ENCODE results near the gene SCAF4.

GRCh38 chr21:31720739-31721138 lies 11.2 kb downstream of the SCAF4 start:
- TF ChIP-seq CTCF (IDR thresholded peaks at IDR 0.05; ENCODE audit: low read depth, low read length) (no peak), EZH2phosphoT487 (IDR thresholded peaks at IDR 0.05; ENCODE audit: low read depth) (no peak)

Measured in OCI-LY3 (cell line).